Kidney (tissue), 14 donors: ENCODE data around the gene APBB2. TPM values are rescaled to one million over a fixed set of nuclear protein-coding genes. Genes with fewer than 3 reads are reported as not detected.

Experiments
- DNase-seq, 5 donors: peaks; one replicate each; pipeline ENCODE4 v3.0.0-alpha.2; 2013 to 2020
- FAIRE-seq: peaks from 2 replicates; lab custom pipeline; 2012; peaks lifted over from hg19 to GRCh38; lab: Jason Lieb, UNC
- H3K27ac ChIP-seq, 2 donors: one replicate each; pipeline ENCODE4 v1.7.0; 2013; ENCODE audit warnings: low read depth in 2 of 2, low read length in 2 of 2, inconsistent platforms in 1 of 2
- H3K27me3 ChIP-seq: one replicate; pipeline ENCODE4 v1.7.1; 2013; ENCODE audit warnings: low read length, inconsistent platforms; ENCODE audit not compliant: control insufficient read depth, insufficient read depth
- H3K36me3 ChIP-seq, 3 donors: one replicate each; pipeline versions ENCODE4 v1.7.0 to v1.7.1; 2013; ENCODE audit warnings: low read length in 3 of 3, control low read depth in 1 of 3, inconsistent platforms in 1 of 3; ENCODE audit not compliant: insufficient read depth in 3 of 3, control insufficient read depth in 2 of 3
- H3K4me1 ChIP-seq, 3 donors: one replicate each; pipeline versions ENCODE4 v1.7.0 to v1.7.1; 2013; ENCODE audit warnings: low read length in 3 of 3, inconsistent platforms in 1 of 3, low read depth in 1 of 3; ENCODE audit not compliant: control insufficient read depth in 2 of 3, insufficient read depth in 2 of 3
- H3K4me3 ChIP-seq, 3 donors: one replicate each; pipeline versions ENCODE4 v1.7.0 to v1.8.1; 2013; ENCODE audit warnings: low read length in 3 of 3, control low read depth in 1 of 3, inconsistent platforms in 1 of 3
- H3K9ac ChIP-seq, 3 donors: one replicate each; pipeline versions ENCODE4 v1.7.0 to v1.7.1; 2013; ENCODE audit warnings: low read length in 3 of 3, control low read depth in 1 of 3, inconsistent platforms in 1 of 3
- H3K9me3 ChIP-seq, 3 donors: one replicate each; pipeline versions ENCODE4 v1.7.0 to v1.7.1; 2013; ENCODE audit warnings: low read length in 3 of 3, control low read depth in 1 of 3, inconsistent platforms in 1 of 3; ENCODE audit not compliant: control insufficient read depth in 2 of 3, insufficient read depth in 1 of 3
- CTCF ChIP-seq: IDR thresholded peaks from 3 replicates; pipeline ENCODE4 v1.5.1; 2012; ENCODE audit warnings: mild to moderate bottlenecking, moderate library complexity, borderline replicate concordance; ENCODE audit not compliant: insufficient read depth; ENCODE audit errors: extremely low read depth
- intact Hi-C: fragments of 100-400 bp; cut with DNase I; formaldehyde crosslinking; loops from one replicate; pipeline ENCODE4 v1.11.1; 2022
- polyA plus RNA-seq: library from polyadenylated mRNA; stranded (reverse); fragments of 350-450 nt; fragmentation: Illumina TruSeq; extraction: RNeasy Lipid Tissue Mini Kit (QIAGEN cat#74804); gene quantifications from one replicate; pipeline ENCODE4 v1.2.3, GENCODE V29; 2014; ENCODE audit warnings: low read depth, low replicate concordance; ENCODE audit not compliant: insufficient read depth
- total RNA-seq: library from RNA; stranded (reverse); fragmentation: NEBNext Ultra II Directional; extraction: Animal tissue kit (Norgen Biotek cat#: 25700); gene quantifications from one replicate; pipeline ENCODE4 v1.2.1, GENCODE V29; 2021
- donor health status: control.
- donor health status: control.
- donor health status: control.
- donor health status: control.
- donor health status: control.
- donor health status: DM: yes; HTN: yes; CAD: no.
- donor health status: Normal renal cell carcinoma (clear cell type).

APBB2 gene
- total and polyA plus RNA-seq, 2 donors from 2014 or later: 13.4 to 65.6 TPM

GRCh38 chr4:41157009-41157408 lies 57.3 kb downstream of the APBB2 start:
- FAIRE-seq (no peak), DNase-seq (no peak)
- Histone ChIP-seq H3K27me3 (no peaks in the 10 kb centered on the region), H3K4me3 (no peak overlapping the region), H3K27ac (peak overlapping the region; percentile 47 to 67), H3K4me1 (peaks cover 5 to 19% (median 7%) of the 10 kb centered on the region in 3 donors), H3K36me3 (no peaks in the 10 kb centered on the region), H3K9me3 (no peaks in the 10 kb centered on the region), H3K9ac (no peak overlapping the region)
- intact Hi-C loops: no loop called here
- no peak for TF ChIP-seq CTCF

DNA sequence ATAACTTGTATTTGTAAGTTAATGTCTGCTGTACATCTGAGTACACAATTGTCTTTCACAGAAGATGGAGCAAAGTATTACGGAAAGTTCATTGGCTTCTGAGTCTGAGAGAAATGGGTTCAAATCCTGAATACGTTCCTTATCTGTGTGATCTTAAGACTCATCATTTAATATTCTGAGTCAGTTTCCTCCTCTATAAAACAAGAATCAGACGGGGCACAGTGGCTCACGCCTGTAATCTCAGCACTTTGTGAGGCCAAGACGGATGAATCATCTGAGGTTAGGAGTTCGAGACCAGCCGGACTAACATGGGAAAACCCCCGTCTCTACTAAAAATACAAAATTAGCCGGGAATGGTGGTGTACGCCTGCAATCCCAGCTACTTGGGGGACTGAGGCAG lies 57.8 kb downstream of the APBB2 start:
- Histone ChIP-seq H3K27ac (peak overlapping the region; percentile 7 to 67), H3K9ac (no peak overlapping the region), H3K4me1 (peaks cover 5 to 19% (median 7%) of the 10 kb centered on the region in 3 donors), H3K4me3 (no peak overlapping the region), H3K9me3 (no peaks in the 10 kb centered on the region), H3K36me3 (no peaks in the 10 kb centered on the region), H3K27me3 (no peaks in the 10 kb centered on the region)
- FAIRE-seq (no peak), DNase-seq (no peak)
- intact Hi-C loops: no loop called here
- TF ChIP-seq CTCF: no peak

- FAIRE-seq: no peak
- H3K4me1 ChIP-seq: peaks cover 5 to 17% (median 7%) of the 10 kb centered on the region in 3 donors
- H3K4me3 ChIP-seq: peak overlapping the region in 1 of 3 donors; percentile 37
- no peaks in the 10 kb centered on the region for H3K9me3 ChIP-seq
- no peaks in the 10 kb centered on the region for H3K36me3 ChIP-seq
- no peaks in the 10 kb centered on the region for H3K27me3 ChIP-seq
- intact Hi-C loops: no loop called here
- DNase-seq: peak in 2 of 5 donors; percentile 70 to 71
- H3K9ac ChIP-seq: peak overlapping the region in 1 of 3 donors; percentile 7
- peak overlapping the region; percentile 30 to 56 for H3K27ac ChIP-seq
- no peak for TF ChIP-seq CTCF
These were observed 59.0 kb downstream of the APBB2 start for GRCh38 chr4:41155194-41155830.
